GM12864 (cell line): Measurements from ENCODE around the gene SAP30BP.

Experiments used
- DNase-seq: peaks from one replicate; pipeline ENCODE4 v3.0.0-alpha.2; 2011; ENCODE audit warnings: low read depth
- H3K4me3 ChIP-seq: 2 replicates; pipeline ENCODE4 v1.5.1; 2011; ENCODE audit warnings: mild to moderate bottlenecking, low read depth, low read length, control low read depth
- CTCF ChIP-seq: IDR thresholded peaks from 2 replicates; pipeline ENCODE4 v1.5.1; 2011; ENCODE audit warnings: low read depth, mild to moderate bottlenecking, moderate library complexity, low read length, control low read depth, inconsistent platforms; ENCODE audit errors: missing control alignments

SAP30BP gene

GRCh38 chr17:75628425-75628824, 38.7 kb upstream of the SAP30BP start:
- no peak overlapping the region for H3K4me3 ChIP-seq
- no peak for TF ChIP-seq CTCF
- no peak for DNase-seq

GRCh38 chr17:75629157-75629556, 38.0 kb upstream of the SAP30BP start:
- no peak overlapping the region for H3K4me3 ChIP-seq
- no peak for DNase-seq
- TF ChIP-seq CTCF, result no peak

GRCh38 chr17:75630071-75630917, 36.8 kb upstream of the SAP30BP start:
- DNase-seq, result no peak
- no peak overlapping the region for H3K4me3 ChIP-seq
- no peak for TF ChIP-seq CTCF

GRCh38 chr17:75631353-75631752, 35.8 kb upstream of the SAP30BP start:
- no peak for TF ChIP-seq CTCF
- no peak for DNase-seq
- H3K4me3 ChIP-seq, result no peak overlapping the region

- TF ChIP-seq CTCF, result no peak
Observed at GRCh38 chr17:75632428-75632827, 34.7 kb upstream of the SAP30BP start.

GRCh38 chr17:75632863-75633485, 34.2 kb upstream of the SAP30BP start, which contains the start of gene SMIM5:
Gene SMIM5, plus strand, starts transcription at chr17:75633434. Its CDS starts 6,768 bp downstream, at chr17:75640202.
- peak; percentile 24 for DNase-seq
- peak; percentile 97 for TF ChIP-seq CTCF
- no peak within 1 kb of the TSS for H3K4me3 ChIP-seq

More at GRCh38 chr17:75632428-75632827, 34.7 kb upstream of the SAP30BP start:
- no peak for DNase-seq
- no peak overlapping the region for H3K4me3 ChIP-seq
